ENCODE data around the gene PHOSPHO1. TPM values are rescaled to one million over a fixed set of nuclear protein-coding genes. Genes with fewer than 3 reads are reported as not detected.
"Not testable (repeated sequence)": the region's sequence is repeated elsewhere in the genome, so short reads cannot be mapped to it uniquely, and the experiment has no call there.

PHOSPHO1 gene
- total RNA-seq = under 1 TPM in 1 of 2 donors, not detected in 1; 0.95 TPM

DNA sequence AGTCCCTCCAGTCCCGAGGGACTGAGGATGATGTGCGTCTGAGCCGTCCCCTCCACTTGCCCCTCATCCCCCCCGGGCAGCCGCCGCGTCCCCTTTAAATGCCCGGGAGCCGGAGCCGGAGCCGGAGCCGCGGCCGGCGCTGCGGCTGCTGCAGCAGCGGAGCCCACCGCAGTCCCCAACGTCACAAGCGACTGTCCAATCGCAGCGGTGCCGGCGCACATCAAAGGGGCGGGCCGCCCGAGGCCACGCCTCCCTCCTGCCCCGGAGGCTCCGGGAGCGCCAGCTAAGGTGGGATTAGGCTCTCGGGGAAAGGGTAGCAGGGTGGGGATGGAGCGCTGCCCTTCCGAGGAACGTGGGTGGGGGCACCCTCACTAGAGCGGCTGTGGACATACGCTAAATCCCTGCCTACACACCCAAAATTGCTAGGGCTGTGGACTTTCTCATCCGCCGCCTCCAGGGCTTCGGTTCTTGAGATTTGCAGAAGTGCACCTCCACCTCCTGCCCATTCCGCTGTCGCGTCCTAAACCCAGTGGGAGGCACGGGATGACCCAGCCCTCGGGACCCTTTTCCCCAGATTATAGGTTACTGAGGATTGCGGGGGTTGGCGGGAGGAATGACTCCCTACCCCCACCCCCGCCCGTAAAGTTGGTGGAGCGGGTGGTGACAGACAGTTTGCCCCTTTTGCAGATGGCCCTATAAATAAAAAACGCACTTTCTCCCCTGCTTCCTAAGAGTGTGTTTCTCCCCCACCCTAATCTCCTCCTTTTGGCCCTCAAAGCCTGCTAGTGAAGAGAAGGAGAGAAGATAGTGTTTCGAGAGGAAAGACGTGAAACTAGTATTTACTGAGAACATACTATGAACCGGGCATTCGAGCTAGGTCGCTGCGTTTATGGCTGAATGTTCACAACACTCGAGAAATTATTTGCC is at the start of gene PHOSPHO1:
PHOSPHO1 (minus strand) TSS at position 152 of the 927 bp plus-strand sequence. CDS start 4,096 bp downstream, outside the sequence.
- ATAC-seq (ENCODE audit: insufficient number of reproducible peaks, low FRiP score, low read depth) = peak; percentile 27
- Histone ChIP-seq H3K4me1 (ENCODE audit: control insufficient read depth in 1 of 2, low read depth in 2 of 2) (peaks cover 6 to 18% of the 10 kb centered on the region in 2 donors), H3K9me3 (no peaks in the 10 kb centered on the region), H3K4me3 (peak within 1 kb of the TSS; percentile 76), H3K27ac (no peak within 1 kb of the TSS), H3K36me3 (no peaks in the 10 kb centered on the region), H3K27me3 (replicated peaks; ENCODE audit: insufficient read depth) (no peaks in the 10 kb centered on the region)
- DNase-seq (ENCODE audit: low spot score) = no peak
- TF ChIP-seq, protein P1, sequence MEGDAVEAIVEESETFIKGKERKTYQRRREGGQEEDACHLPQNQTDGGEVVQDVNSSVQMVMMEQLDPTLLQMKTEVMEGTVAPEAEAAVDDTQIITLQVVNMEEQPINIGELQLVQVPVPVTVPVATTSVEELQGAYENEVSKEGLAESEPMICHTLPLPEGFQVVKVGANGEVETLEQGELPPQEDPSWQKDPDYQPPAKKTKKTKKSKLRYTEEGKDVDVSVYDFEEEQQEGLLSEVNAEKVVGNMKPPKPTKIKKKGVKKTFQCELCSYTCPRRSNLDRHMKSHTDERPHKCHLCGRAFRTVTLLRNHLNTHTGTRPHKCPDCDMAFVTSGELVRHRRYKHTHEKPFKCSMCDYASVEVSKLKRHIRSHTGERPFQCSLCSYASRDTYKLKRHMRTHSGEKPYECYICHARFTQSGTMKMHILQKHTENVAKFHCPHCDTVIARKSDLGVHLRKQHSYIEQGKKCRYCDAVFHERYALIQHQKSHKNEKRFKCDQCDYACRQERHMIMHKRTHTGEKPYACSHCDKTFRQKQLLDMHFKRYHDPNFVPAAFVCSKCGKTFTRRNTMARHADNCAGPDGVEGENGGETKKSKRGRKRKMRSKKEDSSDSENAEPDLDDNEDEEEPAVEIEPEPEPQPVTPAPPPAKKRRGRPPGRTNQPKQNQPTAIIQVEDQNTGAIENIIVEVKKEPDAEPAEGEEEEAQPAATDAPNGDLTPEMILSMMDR (IDR thresholded peaks at IDR 0.05) = no peak

GRCh38 chr17:49280061-49280460 is 49.5 kb upstream of the PHOSPHO1 start:
- Histone ChIP-seq H3K27ac (no peak overlapping the region), H3K9me3 (no peaks in the 10 kb centered on the region), H3K4me3 (no peak overlapping the region), H3K36me3 (no peaks in the 10 kb centered on the region), H3K4me1 (ENCODE audit: control insufficient read depth in 1 of 2, low read depth in 2 of 2) (no peaks in the 10 kb centered on the region), H3K27me3 (replicated peaks; ENCODE audit: insufficient read depth) (no peaks in the 10 kb centered on the region)
- ATAC-seq (ENCODE audit: insufficient number of reproducible peaks, low FRiP score, low read depth) (no peak), DNase-seq (ENCODE audit: low spot score) (no peak)
- TF ChIP-seq, protein P1 (IDR thresholded peaks at IDR 0.05) = no peak

GRCh38 chr17:49279263-49280015 is 48.9 kb upstream of the PHOSPHO1 start:
- not testable (repeated sequence) for H3K36me3 ChIP-seq; H3K9me3 ChIP-seq; H3K27me3 ChIP-seq (replicated peaks; ENCODE audit: insufficient read depth); H3K4me1 ChIP-seq (ENCODE audit: control insufficient read depth in 1 of 2, low read depth in 2 of 2); H3K27ac ChIP-seq; DNase-seq (ENCODE audit: low spot score); H3K4me3 ChIP-seq; ATAC-seq (ENCODE audit: insufficient number of reproducible peaks, low FRiP score, low read depth)

DNA sequence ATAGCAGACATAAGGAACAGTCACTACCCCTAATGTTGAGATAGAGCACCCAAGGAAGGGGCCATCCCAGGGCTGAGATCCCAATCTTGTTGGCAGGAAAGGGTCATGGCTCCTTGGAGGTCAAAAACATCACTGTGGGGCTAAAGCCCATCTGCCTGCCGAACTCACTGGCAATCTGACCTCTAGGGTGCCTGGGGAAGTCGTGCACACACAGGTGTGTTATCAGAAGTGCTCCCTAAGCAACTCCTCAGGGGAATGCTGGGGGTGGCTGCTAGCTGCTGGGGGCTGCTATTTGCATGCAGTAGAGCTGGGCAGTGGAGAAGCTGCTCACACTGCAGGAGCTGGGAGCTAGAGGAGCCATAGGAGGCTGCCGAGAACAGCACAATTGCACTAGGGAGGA is 47.5 kb upstream of the PHOSPHO1 start:
- no peaks in the 10 kb centered on the region for H3K9me3 ChIP-seq
- DNase-seq (ENCODE audit: low spot score) (no peak), ATAC-seq (ENCODE audit: insufficient number of reproducible peaks, low FRiP score, low read depth) (no peak)
- no peak overlapping the region for H3K4me3 ChIP-seq
- TF ChIP-seq, protein P1 (IDR thresholded peaks at IDR 0.05) = no peak
- no peaks in the 10 kb centered on the region for H3K36me3 ChIP-seq
- H3K27ac ChIP-seq = no peak overlapping the region
- H3K27me3 ChIP-seq (replicated peaks; ENCODE audit: insufficient read depth) = no peaks in the 10 kb centered on the region
- H3K4me1 ChIP-seq (ENCODE audit: control insufficient read depth in 1 of 2, low read depth in 2 of 2) = no peaks in the 10 kb centered on the region

DNA sequence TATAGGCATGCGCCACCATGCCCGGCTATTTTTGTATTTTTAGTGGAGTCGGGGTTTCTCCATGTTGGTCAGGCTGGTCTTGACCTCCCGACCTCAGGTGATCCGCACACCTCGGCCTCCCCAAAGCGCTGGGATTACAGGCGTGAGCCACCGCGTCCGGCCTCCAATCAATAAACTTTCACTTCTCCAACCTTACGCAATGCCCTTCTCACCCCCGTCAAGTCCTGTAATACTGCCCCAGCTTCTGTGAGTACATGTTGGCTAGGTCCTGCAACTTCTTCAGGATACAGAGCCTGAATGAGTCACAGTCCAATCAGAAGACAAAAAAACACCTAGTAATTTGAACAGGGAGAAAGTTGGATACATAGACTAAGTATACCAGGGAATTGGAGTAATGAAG is 47.1 kb upstream of the PHOSPHO1 start:
- ATAC-seq (ENCODE audit: insufficient number of reproducible peaks, low FRiP score, low read depth) = no peak

DNA sequence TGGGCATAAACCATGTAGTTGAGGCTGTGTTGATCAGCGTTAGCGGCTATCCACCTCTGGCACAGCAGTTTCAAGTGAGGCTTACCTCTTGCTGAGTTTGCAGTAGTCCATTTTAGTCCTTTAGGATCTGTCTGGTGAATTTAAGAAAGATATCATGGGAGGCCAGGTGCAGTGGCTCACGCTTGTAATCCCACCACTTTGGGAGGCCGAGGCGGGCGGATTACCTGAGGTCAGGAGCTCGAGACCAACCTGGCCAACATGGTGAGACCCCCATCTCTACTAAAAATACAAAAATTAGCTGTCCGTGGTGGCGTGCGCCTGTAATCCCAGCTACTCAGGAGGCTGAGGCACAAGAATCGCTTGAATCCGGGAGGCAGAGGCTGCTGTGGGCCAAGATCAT is 45.4 kb upstream of the PHOSPHO1 start:
- H3K27ac ChIP-seq; H3K27me3 ChIP-seq (replicated peaks; ENCODE audit: insufficient read depth); ATAC-seq (ENCODE audit: insufficient number of reproducible peaks, low FRiP score, low read depth); DNase-seq (ENCODE audit: low spot score); H3K4me1 ChIP-seq (ENCODE audit: control insufficient read depth in 1 of 2, low read depth in 2 of 2); H3K36me3 ChIP-seq; H3K9me3 ChIP-seq; H3K4me3 ChIP-seq: not testable (repeated sequence)

More for the DNA sequence above, 47.1 kb upstream of the PHOSPHO1 start:
- TF ChIP-seq, protein P1 (IDR thresholded peaks at IDR 0.05) = no peak
- Histone ChIP-seq H3K27me3 (replicated peaks; ENCODE audit: insufficient read depth) (no peaks in the 10 kb centered on the region), H3K9me3 (no peaks in the 10 kb centered on the region), H3K4me3 (no peak overlapping the region), H3K4me1 (ENCODE audit: control insufficient read depth in 1 of 2, low read depth in 2 of 2) (no peaks in the 10 kb centered on the region), H3K27ac (no peak overlapping the region), H3K36me3 (no peaks in the 10 kb centered on the region)
- DNase-seq (ENCODE audit: low spot score) = no peak
